Kidney glomerular epithelial cell (primary cell): ENCODE measurements around the gene IGFL4.

Source experiments
- DNase-seq: peaks from one replicate; lab custom pipeline; 2025; lab: John Stamatoyannopoulos, UW

Gene IGFL4

GRCh38 chr19:46063201-46063600, 22.4 kb upstream of the IGFL4 start:
- DNase-seq = no peak

- no peak for DNase-seq
Measured at GRCh38 chr19:46060012-46060411, 19.2 kb upstream of the IGFL4 start.

- no peak for DNase-seq
Measured at GRCh38 chr19:46058778-46059177, 18.0 kb upstream of the IGFL4 start.

GRCh38 chr19:46056536-46056935, 15.7 kb upstream of the IGFL4 start:
- DNase-seq = peak; percentile 6

GRCh38 chr19:46052896-46053295, 12.1 kb upstream of the IGFL4 start:
- no peak for DNase-seq

- no peak for DNase-seq
Measured at GRCh38 chr19:46049597-46049996, 8.8 kb upstream of the IGFL4 start.

GRCh38 chr19:46043519-46043918, 2.7 kb upstream of the IGFL4 start:
- DNase-seq = no peak

- no peak for DNase-seq
Measured at GRCh38 chr19:46042252-46042883, 1.6 kb upstream of the IGFL4 start.

GRCh38 chr19:46040125-46040524, 677 bp downstream of the IGFL4 start:
- DNase-seq = no peak

GRCh38 chr19:46036744-46037128, 4.1 kb downstream of the IGFL4 start:
- DNase-seq = no peak

- no peak for DNase-seq
Measured at GRCh38 chr19:46035986-46036743, 4.6 kb downstream of the IGFL4 start.

- DNase-seq = no peak
Measured at GRCh38 chr19:46035546-46035945, 5.3 kb downstream of the IGFL4 start.

GRCh38 chr19:46033401-46033800, 7.4 kb downstream of the IGFL4 start:
- DNase-seq = no peak

GRCh38 chr19:46032597-46033025, 8.2 kb downstream of the IGFL4 start:
- DNase-seq = no peak

GRCh38 chr19:46031781-46032596, 8.8 kb downstream of the IGFL4 start:
- DNase-seq = no peak

GRCh38 chr19:46030812-46031550, 9.8 kb downstream of the IGFL4 start:
- no peak for DNase-seq

GRCh38 chr19:46025835-46026234, 15.0 kb downstream of the IGFL4 start:
- no peak for DNase-seq

GRCh38 chr19:46023311-46023779, 17.5 kb downstream of the IGFL4 start:
- no peak for DNase-seq

- no peak for DNase-seq
Measured at GRCh38 chr19:46022431-46023310, 18.1 kb downstream of the IGFL4 start, which contains the start of gene PGLYRP1. Gene PGLYRP1 (minus strand): TSS chr19:46023053. CDS start chr19:46023021, 32 bp downstream.

GRCh38 chr19:46022061-46022430, 18.8 kb downstream of the IGFL4 start:
- DNase-seq = no peak

GRCh38 chr19:46021531-46022041, 19.2 kb downstream of the IGFL4 start:
- DNase-seq = no peak
